Brain pericyte (primary cell): ENCODE data around the gene IL20RB.
A peak's percentile ranks its signal among the peaks of the same experiment; 100 is the strongest.
"Not testable (repeated sequence)": the region's sequence is repeated elsewhere in the genome, so short reads cannot be mapped to it uniquely, and the experiment has no call there.

Experiments used
- DNase-seq: peaks from one replicate; pipeline ENCODE4 v3.0.0-alpha.2; 2012; ENCODE audit warnings: low read depth, low spot score

The IL20RB gene

DNA sequence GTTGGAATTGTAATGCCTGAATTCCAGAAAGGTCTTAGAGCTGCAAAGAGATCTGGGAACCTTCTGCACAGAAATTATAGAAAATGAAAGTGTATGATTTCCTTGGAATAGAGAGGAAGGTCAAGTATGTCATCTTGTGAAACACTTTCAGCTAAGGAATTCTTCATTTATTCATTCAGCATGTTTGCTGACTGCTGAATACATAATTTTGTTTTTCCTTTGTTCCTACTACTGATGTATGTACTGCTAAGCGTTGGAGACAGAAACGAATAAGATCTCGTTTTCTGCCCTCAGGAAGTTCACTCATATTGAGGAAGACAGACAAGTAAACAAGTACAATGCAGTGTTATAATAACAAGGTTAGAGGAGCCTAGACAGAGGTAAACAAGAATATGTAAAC, 14.3 kb upstream of the IL20RB start:
- no peak for DNase-seq

DNA sequence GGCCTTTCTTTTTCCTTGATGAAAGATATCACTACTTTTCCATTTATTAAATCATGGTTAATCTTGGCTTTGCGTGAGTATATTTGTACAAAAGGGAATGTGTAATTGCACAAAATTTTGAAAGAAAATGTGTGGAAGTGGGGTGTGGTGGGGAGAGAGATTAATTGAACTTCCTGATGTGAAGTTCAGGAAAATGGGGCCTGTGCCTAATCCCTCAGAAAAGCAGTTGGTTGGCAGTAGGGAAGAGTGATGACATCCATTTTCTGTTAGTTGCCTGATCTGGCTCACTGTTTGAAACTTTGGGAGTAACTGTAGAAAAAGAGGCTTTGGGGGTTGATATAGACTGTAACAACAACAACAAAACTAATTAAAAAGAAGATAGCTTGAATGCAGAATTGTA, 10.8 kb upstream of the IL20RB start:
- no peak for DNase-seq

DNA sequence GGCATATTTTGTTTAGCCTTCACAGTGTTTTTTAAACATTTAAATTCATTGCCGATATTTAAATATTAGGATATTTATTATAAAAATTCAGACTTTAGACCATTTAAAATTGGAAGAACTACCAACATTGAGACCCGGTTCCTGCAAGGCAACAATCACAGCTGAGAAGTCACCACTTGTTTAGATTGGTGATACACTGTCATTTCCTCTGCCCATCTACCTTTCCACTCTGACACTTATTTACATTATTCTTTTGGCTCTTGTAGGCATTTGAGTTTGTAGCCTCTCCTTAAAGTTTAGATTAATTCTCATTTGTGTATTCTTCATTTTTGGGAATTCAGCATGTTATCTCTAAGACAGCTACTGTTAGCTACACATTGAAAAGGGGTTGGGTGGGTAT, 10.3 kb upstream of the IL20RB start:
- no peak for DNase-seq

DNA sequence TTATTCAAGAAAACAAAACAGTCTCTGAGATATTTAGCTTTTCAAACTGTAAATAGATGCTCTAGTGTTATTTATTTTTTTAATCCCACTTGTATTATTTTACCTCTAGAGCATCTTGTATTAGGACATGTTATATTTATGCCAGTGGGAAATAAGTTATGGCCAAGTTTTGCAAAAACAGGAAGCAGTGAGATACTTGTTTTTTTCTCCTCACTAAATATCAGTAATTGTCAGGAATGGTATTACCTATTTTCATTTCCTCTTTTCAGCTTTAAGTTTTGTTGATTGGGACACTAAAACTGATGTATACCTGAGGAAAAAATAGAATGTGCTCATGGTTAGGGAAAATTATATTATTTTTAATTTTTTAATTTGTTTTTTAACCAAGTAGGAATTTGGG, 8.6 kb upstream of the IL20RB start:
- no peak for DNase-seq

DNA sequence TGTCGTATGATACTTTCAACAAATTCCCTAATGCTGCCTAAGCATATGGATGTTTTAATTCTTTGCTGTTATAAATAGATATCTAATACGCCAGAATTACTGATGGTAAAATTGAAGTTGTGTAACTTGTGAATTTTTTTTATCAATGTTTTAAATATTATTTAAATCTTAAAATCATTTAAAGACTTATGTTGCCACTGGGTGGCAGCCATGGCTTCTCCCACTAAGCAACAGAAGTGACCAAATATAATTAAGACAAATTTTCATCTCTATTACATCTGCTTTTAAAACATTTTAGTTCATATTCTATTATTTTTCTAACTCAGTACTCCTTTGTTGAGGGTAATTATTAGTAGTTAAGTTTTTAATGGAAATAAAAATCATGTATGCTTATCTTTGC, 8.1 kb upstream of the IL20RB start:
- DNase-seq: no peak

DNA sequence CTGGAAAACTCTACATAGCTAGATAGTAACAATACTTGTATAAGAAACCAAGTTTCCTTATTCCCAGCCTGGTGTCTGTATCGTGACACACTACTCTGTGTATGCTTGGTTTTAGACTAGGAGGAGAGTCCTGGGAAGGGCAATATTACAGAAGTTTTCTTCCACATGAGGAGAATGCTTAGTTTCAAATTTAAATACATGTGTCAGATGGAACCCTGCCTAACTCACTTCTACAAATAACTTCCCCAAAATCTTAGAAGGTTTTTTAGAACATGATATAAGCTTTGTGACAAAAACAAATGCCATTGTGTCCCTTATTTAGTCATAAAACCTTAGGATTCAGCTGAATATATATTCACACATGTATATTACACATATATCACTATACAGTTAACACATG, 7.2 kb upstream of the IL20RB start:
- DNase-seq: no peak

DNA sequence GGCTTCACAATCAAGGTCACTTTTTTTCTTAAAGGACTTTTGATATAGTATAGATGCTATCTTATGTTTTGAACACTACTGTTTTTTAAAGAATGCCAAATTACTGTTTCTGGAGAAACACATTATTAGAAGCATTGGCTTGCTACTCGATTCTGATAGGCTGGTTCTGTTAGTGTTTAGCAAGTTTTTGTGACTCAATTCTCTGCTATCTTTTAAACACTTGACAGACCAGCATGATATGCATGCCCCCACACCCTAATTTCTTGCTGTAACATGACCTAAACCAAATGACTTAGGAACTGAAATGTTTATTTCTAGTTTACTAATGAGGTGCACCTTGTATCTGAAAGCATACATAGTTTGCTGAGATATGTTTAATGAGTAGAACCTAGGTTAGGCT, 5.5 kb upstream of the IL20RB start:
- no peak for DNase-seq

DNA sequence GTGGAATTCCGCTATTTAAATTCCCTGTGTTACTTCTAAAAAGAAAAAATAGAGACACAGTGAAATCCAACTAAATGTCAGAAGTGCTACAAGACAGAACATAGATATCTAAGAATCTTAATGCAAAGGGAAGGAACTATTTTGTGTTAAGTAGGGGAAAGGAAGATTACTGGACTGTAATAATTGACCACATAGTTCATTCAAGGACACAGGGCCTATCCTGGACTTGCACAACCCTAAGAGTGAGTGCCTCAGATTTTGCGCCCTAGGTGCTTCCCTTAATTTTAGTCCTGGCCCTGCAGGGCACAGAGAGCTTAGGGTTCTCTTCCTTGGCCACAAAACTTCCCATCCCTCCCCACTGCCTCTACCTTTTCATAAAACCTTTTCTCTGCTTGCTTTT, 3.5 kb upstream of the IL20RB start:
- DNase-seq: no peak

DNA sequence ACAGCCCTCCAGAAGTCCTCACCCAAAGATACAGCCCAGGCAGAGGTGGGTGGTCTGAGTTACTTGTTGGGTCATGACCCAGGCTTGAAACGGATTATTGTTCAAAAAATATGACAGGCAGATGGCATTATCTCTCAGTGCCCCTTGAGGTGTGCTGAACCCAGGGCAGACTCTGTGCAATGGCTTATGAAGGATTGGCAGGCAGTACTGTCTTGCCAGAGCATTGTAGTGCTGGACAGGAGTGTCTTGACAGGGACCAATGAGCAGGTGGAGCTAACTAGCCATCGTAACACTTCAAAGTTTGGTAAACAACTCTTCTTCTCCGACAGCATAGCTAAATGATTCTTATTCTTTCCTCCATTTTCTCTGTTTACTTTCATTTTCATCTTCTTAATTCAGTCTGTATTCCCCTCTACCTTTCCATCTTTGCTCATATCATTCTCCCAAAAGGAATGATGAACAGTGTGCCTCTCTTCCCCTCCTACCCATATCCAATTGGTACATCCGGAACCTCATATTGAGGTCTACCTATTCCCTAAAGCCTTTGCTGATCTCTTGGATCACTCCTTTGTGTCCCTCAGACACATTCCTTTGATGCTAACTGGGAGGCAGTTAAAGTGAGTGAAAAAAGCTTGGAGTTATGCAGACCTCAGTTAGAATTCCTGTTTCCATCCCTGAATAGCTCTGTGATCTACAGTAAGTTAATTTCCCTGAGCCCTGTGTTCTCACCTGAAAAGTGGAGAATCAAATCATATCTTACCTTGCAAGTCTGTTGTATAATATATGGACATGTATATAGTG, 2.6 kb upstream of the IL20RB start:
- no peak for DNase-seq

DNA sequence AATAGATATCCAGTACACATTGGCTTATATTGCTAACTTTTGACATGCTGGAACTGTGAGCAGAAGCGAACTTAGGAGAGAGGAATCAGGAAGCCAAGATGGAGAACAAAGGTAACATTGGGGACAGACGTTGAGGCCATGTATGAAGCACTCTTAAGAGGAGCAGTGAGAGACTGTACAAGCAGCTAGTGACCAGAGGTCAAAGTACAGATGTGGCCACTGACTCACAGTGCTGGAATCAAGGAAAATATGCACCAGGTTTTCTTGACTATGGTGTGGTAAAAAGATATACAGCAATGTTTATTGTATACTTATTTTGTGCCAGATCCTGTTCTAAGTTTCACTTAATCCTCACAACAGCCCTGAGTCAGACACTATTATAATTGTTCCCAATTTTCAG, 2.0 kb upstream of the IL20RB start:
- peak; percentile 12 for DNase-seq

DNA sequence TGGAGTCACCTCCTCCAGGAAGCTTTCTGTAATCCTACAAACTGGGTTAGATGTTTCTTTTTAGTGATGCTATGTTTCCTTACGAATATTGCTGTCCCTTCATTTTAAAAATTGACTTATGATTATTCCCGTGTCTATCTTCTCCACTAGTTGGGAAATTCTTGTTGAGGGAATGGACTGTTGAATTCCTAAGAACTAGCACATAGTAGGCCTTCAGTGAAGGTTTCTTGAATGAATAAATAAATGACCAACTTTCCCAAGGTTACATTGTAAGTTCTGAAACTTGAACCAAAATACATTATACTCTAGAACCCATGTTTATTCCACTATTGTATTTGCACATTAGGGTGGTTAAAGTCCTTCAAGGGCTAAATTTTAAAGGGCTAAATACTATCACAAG, 812 bp upstream of the IL20RB start:
- no peak for DNase-seq

DNA sequence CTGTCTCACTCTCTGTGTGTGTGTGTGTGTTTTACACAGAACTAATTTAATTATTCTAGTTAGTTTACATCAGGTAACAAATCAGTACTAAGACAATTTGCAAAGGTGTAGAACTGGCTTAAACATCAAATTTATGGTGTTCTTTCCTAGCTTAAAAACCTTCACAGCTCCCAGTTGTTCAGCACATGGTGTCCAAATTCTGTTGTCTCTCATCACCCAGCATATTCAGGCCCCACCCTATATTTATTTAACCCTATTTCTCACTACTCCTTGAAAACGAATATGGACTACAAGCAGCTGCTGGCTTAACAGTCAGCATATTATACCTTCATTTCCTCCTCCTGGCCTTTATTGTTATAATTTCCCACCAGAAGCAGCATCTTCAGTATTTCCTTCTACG, 1.2 kb downstream of the IL20RB start:
- no peak for DNase-seq

DNA sequence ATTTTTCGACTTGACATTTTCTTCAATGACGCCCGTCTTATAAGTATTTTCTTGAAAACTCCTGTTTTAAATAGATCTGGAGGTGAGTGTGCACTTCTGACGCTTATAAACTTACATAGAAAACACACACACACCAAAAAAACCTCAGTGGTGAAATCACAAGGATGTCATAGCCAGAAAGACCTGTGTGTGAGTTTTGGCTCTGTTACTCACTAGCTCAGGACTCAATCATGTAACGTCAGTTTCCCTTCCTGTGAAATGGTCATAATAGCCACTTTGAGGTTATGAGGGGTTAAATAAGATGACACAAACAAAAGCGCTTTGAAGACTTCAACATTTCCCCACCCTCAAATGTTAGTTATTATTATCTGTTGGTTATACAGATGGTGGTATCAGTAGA, 1.8 kb downstream of the IL20RB start:
- no peak for DNase-seq

DNA sequence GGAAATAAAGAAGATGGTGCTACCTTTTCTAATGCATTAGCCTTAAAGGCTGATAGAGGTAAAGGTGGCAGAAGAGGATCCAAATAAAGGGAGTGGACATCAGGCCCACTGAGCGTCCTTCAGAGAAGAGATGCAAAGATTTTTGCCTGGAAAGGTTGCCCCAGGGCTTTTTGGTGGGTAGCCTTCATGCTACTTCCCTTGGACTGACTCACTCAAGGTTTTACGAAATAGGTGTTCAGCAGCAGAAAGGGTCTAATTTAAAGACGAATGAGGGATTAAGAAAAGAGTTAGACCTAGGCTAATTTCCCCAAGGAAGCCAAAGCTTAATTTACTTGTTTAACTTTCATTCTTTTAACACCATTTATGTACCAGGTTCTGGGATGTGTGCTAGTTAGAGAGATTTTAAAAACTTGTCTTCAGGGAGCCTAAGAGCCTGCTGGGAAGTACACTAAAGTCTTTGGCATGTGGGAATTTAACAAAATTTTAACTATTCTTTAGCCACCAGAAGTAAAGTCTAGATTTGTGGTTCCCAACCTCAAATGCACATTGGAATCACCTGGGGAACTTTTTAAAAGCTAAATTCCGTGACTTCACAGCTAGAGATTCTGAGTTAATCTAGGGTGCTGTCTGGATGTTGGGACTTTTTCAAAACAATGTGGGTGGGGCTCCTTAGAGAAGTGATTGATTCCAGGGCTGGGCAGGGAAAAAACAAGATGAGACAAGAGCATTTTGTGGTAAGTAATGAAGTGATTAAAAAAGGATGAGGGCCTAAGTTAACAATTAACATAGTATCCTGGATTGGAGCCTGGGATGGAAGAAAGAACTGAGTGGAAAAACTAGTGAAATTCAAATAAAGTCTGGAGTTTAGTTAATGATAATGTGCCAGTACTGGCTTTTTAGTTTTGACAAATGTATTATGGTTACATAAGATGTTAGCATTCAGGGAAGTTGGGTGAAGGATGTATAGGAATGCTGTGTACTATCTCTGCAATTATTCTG, 3.4 kb downstream of the IL20RB start:
- DNase-seq: no peak

DNA sequence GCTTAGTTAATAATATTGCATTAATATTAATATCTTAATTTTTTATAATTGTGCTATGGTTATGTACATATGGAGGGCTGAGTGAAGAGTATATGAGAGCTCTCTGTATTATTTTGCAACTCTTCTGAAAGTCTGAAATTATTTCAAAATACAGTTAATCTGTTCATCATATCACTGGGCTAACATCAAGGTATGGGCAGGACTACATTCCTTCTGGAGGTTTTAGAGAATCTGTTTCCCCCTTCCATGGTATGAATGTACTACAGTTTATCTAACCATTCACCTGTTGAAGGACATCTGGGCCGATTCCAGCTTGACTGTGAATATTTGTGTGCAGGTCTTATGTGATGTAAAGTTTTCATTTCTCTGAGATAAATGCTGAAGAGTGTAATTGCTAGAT, 5.1 kb downstream of the IL20RB start:
- no peak for DNase-seq

DNA sequence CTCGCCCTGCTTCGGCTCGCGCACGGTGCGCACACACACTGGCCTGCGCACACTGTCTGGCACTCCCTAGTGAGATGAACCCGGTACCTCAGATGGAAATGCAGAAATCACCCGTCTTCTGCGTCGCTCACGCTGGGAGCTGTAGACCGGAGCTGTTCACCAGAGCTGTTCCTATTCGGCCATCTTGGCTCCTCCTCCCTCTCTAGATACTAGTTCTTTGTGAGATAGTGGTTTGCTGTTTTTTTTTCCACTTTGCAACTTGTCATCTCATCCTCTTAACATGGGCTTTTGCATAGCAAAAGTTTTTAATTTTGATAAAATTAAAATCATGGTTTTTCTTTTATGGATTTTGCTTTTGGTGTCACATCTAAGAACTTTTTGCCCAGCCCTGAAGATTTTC, 11.8 kb downstream of the IL20RB start:
- not testable (repeated sequence) for DNase-seq

DNA sequence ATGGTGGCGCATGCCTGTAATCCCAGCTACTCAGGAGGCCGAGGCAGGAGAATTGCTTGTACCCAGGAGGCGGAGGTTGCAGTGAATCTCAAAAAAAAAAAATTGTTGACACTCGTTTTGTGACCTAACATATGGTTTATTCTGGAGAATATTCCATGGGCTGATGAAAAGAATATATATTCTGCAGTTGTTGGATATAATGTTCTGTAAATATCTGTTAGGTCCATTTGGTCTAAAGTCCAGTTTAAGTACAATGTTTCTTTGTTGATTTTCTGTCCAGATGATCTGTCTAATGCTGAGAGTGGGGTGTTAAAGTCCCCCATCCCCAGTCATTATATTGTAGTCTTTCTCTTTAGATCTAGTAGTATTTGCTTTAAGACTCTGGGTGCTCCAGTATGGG, 15.6 kb downstream of the IL20RB start:
- DNase-seq: no peak

DNA sequence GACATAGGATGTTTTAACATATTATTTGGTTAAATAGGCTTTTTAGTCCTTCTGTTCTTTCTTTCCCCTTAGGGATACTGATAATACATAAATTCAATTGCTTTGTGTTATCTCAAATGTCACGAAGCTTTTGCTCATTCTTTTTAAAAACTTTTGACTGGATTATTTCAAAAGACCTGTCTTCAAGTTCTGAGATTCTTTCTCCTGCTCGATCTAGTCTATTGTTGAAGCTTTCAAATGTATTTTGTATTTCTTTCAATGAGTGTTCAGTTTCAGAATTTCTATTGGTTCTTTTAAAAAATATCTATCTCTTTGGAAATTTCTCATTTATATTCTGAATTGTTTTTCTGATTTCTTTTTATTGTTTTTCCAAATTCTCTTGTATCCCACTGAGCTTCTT, 16.9 kb downstream of the IL20RB start:
- DNase-seq: no peak

DNA sequence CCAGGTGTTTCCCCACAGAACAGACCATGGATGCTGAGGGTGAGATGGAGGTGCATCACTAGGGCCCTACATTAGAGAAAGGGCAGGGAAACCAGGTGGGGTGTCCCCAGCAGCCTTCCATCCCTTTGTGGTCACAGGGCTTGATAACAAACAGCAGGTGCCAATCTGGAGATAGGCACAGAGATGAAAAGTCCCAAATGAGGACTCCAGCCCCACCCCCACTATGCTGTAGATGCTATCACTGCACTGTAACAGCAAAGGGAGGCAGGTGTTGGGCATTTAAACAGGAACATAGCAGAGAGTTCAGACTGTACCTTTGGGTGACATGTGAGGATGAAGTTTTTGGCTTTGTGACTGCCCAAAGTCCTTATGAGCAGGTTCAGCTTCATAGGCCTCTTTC, 21.4 kb downstream of the IL20RB start:
- no peak for DNase-seq

DNA sequence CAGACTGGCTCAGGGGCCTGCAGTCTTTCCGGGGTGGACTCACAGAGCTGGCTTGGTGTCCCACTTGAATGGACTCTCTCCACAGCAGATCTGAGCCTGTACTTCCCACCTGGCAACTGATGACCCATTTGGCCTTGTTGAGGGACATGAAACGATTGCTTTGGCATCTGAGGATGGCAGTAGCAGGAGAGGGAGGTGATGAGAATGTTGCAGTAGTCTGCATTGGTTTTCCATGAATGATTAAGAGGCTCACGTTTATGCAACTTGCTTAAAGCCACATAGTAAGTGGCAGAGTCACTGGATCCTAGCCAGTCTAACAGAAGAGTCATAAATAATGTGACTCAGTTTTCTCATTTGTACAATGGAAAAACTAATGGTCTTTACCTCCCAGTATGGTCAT, 21.9 kb downstream of the IL20RB start:
- DNase-seq: no peak

DNA sequence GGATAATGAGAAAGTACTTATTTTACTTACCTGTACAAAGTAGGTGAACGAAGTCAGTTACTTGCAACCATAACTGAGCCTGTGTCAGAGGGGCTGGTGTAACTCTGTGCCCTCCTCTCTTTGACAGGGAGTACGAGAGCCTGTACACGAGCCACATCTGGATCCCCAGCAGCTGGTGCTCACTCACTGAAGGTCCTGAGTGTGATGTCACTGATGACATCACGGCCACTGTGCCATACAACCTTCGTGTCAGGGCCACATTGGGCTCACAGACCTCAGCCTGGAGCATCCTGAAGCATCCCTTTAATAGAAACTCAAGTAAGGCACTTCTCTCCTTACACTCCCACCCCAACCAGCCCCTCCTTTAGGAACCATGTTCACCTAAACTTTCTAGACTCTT, 24.2 kb downstream of the IL20RB start:
- no peak for DNase-seq

DNA sequence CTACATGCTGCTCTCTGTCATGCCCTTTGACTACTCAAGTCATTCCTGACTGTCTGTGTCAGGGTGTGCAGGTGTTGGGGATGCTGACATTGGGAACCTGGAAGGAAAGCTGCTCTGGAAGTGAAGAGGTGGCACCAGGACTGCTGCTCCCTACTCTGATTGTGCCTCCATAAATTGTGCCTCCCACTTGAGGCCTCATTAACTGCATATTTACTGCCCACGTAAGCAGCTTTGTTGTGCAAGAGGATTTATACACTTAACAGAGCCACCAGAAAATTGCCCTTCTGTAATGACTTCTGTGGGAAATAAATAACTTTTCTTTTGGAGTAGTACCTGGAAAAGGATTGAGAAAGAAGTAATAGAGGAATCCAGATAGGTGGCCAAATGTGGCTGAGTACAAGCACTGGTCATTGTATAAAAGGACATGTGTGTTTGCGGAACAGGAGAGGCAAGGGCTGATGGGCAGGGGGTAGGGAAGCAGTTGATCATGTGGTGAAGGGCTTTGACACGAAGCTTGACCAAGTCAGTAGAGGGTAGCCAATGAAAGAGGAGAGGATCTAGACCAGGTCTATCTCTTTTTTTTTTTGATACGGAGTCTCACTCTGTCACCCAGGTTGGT, 24.8 kb downstream of the IL20RB start:
- DNase-seq: no peak
